Measurements from ENCODE around the gene TOP1. TPM values are rescaled to one million over a fixed set of nuclear protein-coding genes. Genes with fewer than 3 reads are reported as not detected.

The TOP1 gene
- total RNA-seq, 2 donors from 2014 or later: 78.8 to 82.5 TPM

GRCh38 chr20:41086402-41087324 lies 58.0 kb downstream of the TOP1 start:
- Mint-ChIP-seq H3K36me3 (ENCODE audit: low read depth) (peaks cover 76% of the 10 kb centered on the region), H3K27me3 (ENCODE audit: insufficient read depth) (no peaks in the 10 kb centered on the region), H3K4me1 (no peaks in the 10 kb centered on the region), H3K4me3 (no peak overlapping the region), H3K27ac (no peak overlapping the region), H3K9me3 (no peaks in the 10 kb centered on the region)
- H3K9me3 ChIP-seq (ENCODE audit: control insufficient read depth, low read length): no peaks in the 10 kb centered on the region
- TF ChIP-seq CTCF (conservative IDR thresholded peaks at IDR 0.05): no peak
- H3K27ac ChIP-seq (ENCODE audit: low read depth, low read length): no peak overlapping the region
- H3K9ac ChIP-seq (ENCODE audit: extremely low read depth, low read length, poor library complexity, severe bottlenecking): no peak overlapping the region
- H3K36me3 ChIP-seq (ENCODE audit: control insufficient read depth, insufficient read depth, low read length): peaks cover 88% of the 10 kb centered on the region
- DNase-seq: no peak
- no peak overlapping the region for H3K4me3 ChIP-seq (ENCODE audit: low read length)
- no peaks in the 10 kb centered on the region for H3K27me3 ChIP-seq (ENCODE audit: control insufficient read depth, insufficient read depth, low read length, poor library complexity, severe bottlenecking)
- WGBS, 2 experiments (ENCODE audit: insufficient coverage in 1 of 2, insufficient read length in 1 of 2): 91 to 93% methylated on average over 6 to 8 of the region's 8 CpGs
- H3K4me1 ChIP-seq (ENCODE audit: control insufficient read depth, insufficient read depth, low read length): no peaks in the 10 kb centered on the region

GRCh38 chr20:41087325-41087685 lies 58.7 kb downstream of the TOP1 start:
- no peak for DNase-seq
- no peak overlapping the region for H3K27ac ChIP-seq (ENCODE audit: low read depth, low read length)
- no peak overlapping the region for H3K9ac ChIP-seq (ENCODE audit: extremely low read depth, low read length, poor library complexity, severe bottlenecking)
- peaks cover 88% of the 10 kb centered on the region for H3K36me3 ChIP-seq (ENCODE audit: control insufficient read depth, insufficient read depth, low read length)
- H3K27me3 ChIP-seq (ENCODE audit: control insufficient read depth, insufficient read depth, low read length, poor library complexity, severe bottlenecking): no peaks in the 10 kb centered on the region
- no peaks in the 10 kb centered on the region for H3K9me3 ChIP-seq (ENCODE audit: control insufficient read depth, low read length)
- peaks cover 78% of the 10 kb centered on the region for H3K36me3 Mint-ChIP-seq (ENCODE audit: low read depth)
- no peak for TF ChIP-seq CTCF (conservative IDR thresholded peaks at IDR 0.05)
- H3K27ac Mint-ChIP-seq: no peak overlapping the region
- H3K9me3 Mint-ChIP-seq: no peaks in the 10 kb centered on the region
- H3K4me3 Mint-ChIP-seq: no peak overlapping the region
- 92 to 96% methylated on average over 1 of the region's 1 CpG for WGBS, 2 experiments (ENCODE audit: insufficient coverage in 1 of 2, insufficient read length in 1 of 2)
- H3K27me3 Mint-ChIP-seq (ENCODE audit: insufficient read depth): no peaks in the 10 kb centered on the region
- no peak overlapping the region for H3K4me3 ChIP-seq (ENCODE audit: low read length)
- H3K4me1 ChIP-seq (ENCODE audit: control insufficient read depth, insufficient read depth, low read length): no peaks in the 10 kb centered on the region
- H3K4me1 Mint-ChIP-seq: no peaks in the 10 kb centered on the region

- H3K36me3 Mint-ChIP-seq (ENCODE audit: low read depth): peaks cover 79% of the 10 kb centered on the region
- H3K36me3 ChIP-seq (ENCODE audit: control insufficient read depth, insufficient read depth, low read length): peaks cover 88% of the 10 kb centered on the region
- H3K27ac ChIP-seq (ENCODE audit: low read depth, low read length): no peak overlapping the region
These were observed 59.2 kb downstream of the TOP1 start for GRCh38 chr20:41087777-41088176.

More at GRCh38 chr20:41087777-41088176, 59.2 kb downstream of the TOP1 start:
- H3K9me3 ChIP-seq (ENCODE audit: control insufficient read depth, low read length): no peaks in the 10 kb centered on the region
- 98% methylated on average over 3 of the region's 3 CpGs; no CpG with 5 or more reads in 1 of the 2 experiments for WGBS, 2 experiments (ENCODE audit: insufficient coverage in 1 of 2, insufficient read length in 1 of 2)
- no peak overlapping the region for H3K9ac ChIP-seq (ENCODE audit: extremely low read depth, low read length, poor library complexity, severe bottlenecking)
- Mint-ChIP-seq H3K9me3 (no peaks in the 10 kb centered on the region), H3K27me3 (ENCODE audit: insufficient read depth) (no peaks in the 10 kb centered on the region), H3K27ac (no peak overlapping the region), H3K4me1 (no peaks in the 10 kb centered on the region), H3K4me3 (no peak overlapping the region)
- no peaks in the 10 kb centered on the region for H3K4me1 ChIP-seq (ENCODE audit: control insufficient read depth, insufficient read depth, low read length)
- DNase-seq: no peak
- no peaks in the 10 kb centered on the region for H3K27me3 ChIP-seq (ENCODE audit: control insufficient read depth, insufficient read depth, low read length, poor library complexity, severe bottlenecking)
- no peak for TF ChIP-seq CTCF (conservative IDR thresholded peaks at IDR 0.05)
- H3K4me3 ChIP-seq (ENCODE audit: low read length): no peak overlapping the region
